ENCODE results near the gene MZT2A.
"Not testable (repeated sequence)": the region's sequence is repeated elsewhere in the genome, so short reads cannot be mapped to it uniquely, and the experiment has no call there.

The MZT2A gene

GRCh38 chr2:131520526-131520925 lies 28.3 kb upstream of the MZT2A start:
- no peak for DNase-seq (ENCODE audit: low spot score)

GRCh38 chr2:131519871-131520470 lies 27.8 kb upstream of the MZT2A start:
- not testable (repeated sequence) for DNase-seq (ENCODE audit: low spot score)

GRCh38 chr2:131519466-131519865 lies 27.3 kb upstream of the MZT2A start:
- no peak for DNase-seq (ENCODE audit: low spot score)

- not testable (repeated sequence) for DNase-seq (ENCODE audit: low spot score)
Observed at GRCh38 chr2:131518531-131518930, 26.3 kb upstream of the MZT2A start.

- DNase-seq (ENCODE audit: low spot score) = not testable (repeated sequence)
Observed at GRCh38 chr2:131517856-131518255, 25.7 kb upstream of the MZT2A start.

- no peak for DNase-seq (ENCODE audit: low spot score)
Observed at GRCh38 chr2:131517106-131517831, 25.1 kb upstream of the MZT2A start.

- DNase-seq (ENCODE audit: low spot score) = not testable (repeated sequence)
Observed at GRCh38 chr2:131516621-131517020, 24.4 kb upstream of the MZT2A start.

- DNase-seq (ENCODE audit: low spot score) = no peak
Observed at GRCh38 chr2:131516011-131516410, 23.8 kb upstream of the MZT2A start.

GRCh38 chr2:131515235-131515634 lies 23.0 kb upstream of the MZT2A start:
- not testable (repeated sequence) for DNase-seq (ENCODE audit: low spot score)

- not testable (repeated sequence) for DNase-seq (ENCODE audit: low spot score)
Observed at GRCh38 chr2:131514408-131515166, 22.4 kb upstream of the MZT2A start.

- not testable (repeated sequence) for DNase-seq (ENCODE audit: low spot score)
Observed at GRCh38 chr2:131511969-131512870, 20.0 kb upstream of the MZT2A start.

GRCh38 chr2:131511291-131511968 lies 19.2 kb upstream of the MZT2A start:
- not testable (repeated sequence) for DNase-seq (ENCODE audit: low spot score)

GRCh38 chr2:131509615-131510014 lies 17.4 kb upstream of the MZT2A start:
- DNase-seq (ENCODE audit: low spot score) = no peak

GRCh38 chr2:131504082-131504750 lies 12.0 kb upstream of the MZT2A start:
- DNase-seq (ENCODE audit: low spot score) = not testable (repeated sequence)

- DNase-seq (ENCODE audit: low spot score) = not testable (repeated sequence)
Observed at GRCh38 chr2:131503587-131503986, 11.4 kb upstream of the MZT2A start.

- not testable (repeated sequence) for DNase-seq (ENCODE audit: low spot score)
Observed at GRCh38 chr2:131498321-131498973, 6.2 kb upstream of the MZT2A start.

GRCh38 chr2:131495506-131495905 lies 3.3 kb upstream of the MZT2A start:
- not testable (repeated sequence) for DNase-seq (ENCODE audit: low spot score)

GRCh38 chr2:131493199-131493968 lies 1.2 kb upstream of the MZT2A start:
- DNase-seq (ENCODE audit: low spot score) = no peak
